Activated T-cell treated with anti-CD3 and anti-CD28 coated beads for 48 hours (primary cell): Measurements from ENCODE around the gene ENTHD1.
A peak's percentile ranks its signal among the peaks of the same experiment; 100 is the strongest.
"Not testable (repeated sequence)": the region's sequence is repeated elsewhere in the genome, so short reads cannot be mapped to it uniquely, and the experiment has no call there.

Experiments used
- DNase-seq: peaks from one replicate; pipeline ENCODE4 v3.0.0-alpha.2; 2020; ENCODE audit warnings: low read depth

Gene ENTHD1

GRCh38 chr22:39925273-39925672, 31.7 kb upstream of the ENTHD1 start:
- no peak for DNase-seq

GRCh38 chr22:39924286-39924685, 30.7 kb upstream of the ENTHD1 start:
- DNase-seq: no peak

- DNase-seq: no peak
Measured at GRCh38 chr22:39923696-39924095, 30.1 kb upstream of the ENTHD1 start.

GRCh38 chr22:39920134-39920743, 26.7 kb upstream of the ENTHD1 start:
- DNase-seq: peak; percentile 67

- no peak for DNase-seq
Measured at GRCh38 chr22:39917776-39918495, 24.4 kb upstream of the ENTHD1 start.

GRCh38 chr22:39917197-39917643, 23.7 kb upstream of the ENTHD1 start:
- DNase-seq: no peak

- no peak for DNase-seq
Measured at GRCh38 chr22:39916496-39916895, 22.9 kb upstream of the ENTHD1 start.

- no peak for DNase-seq
Measured at GRCh38 chr22:39915295-39915726, 21.8 kb upstream of the ENTHD1 start.

GRCh38 chr22:39914584-39914983, 21.0 kb upstream of the ENTHD1 start:
- no peak for DNase-seq

- DNase-seq: no peak
Measured at GRCh38 chr22:39913886-39914285, 20.3 kb upstream of the ENTHD1 start.

- no peak for DNase-seq
Measured at GRCh38 chr22:39913321-39913720, 19.8 kb upstream of the ENTHD1 start.

GRCh38 chr22:39910876-39911613, 17.5 kb upstream of the ENTHD1 start:
- no peak for DNase-seq

GRCh38 chr22:39908737-39909136, 15.2 kb upstream of the ENTHD1 start:
- no peak for DNase-seq

- DNase-seq: no peak
Measured at GRCh38 chr22:39908136-39908535, 14.6 kb upstream of the ENTHD1 start.

- no peak for DNase-seq
Measured at GRCh38 chr22:39907605-39908097, 14.1 kb upstream of the ENTHD1 start.

GRCh38 chr22:39907047-39907446, 13.5 kb upstream of the ENTHD1 start:
- DNase-seq: no peak

GRCh38 chr22:39906207-39906606, 12.6 kb upstream of the ENTHD1 start:
- DNase-seq: no peak

- DNase-seq: no peak
Measured at GRCh38 chr22:39905687-39906086, 12.1 kb upstream of the ENTHD1 start.

GRCh38 chr22:39904862-39905261, 11.3 kb upstream of the ENTHD1 start:
- no peak for DNase-seq

- DNase-seq: not testable (repeated sequence)
Measured at GRCh38 chr22:39904024-39904423, 10.5 kb upstream of the ENTHD1 start.

- DNase-seq: no peak
Measured at GRCh38 chr22:39901565-39902146, 8.1 kb upstream of the ENTHD1 start.
